Measurements from ENCODE around the gene TEAD2. TPM values are rescaled to one million over a fixed set of nuclear protein-coding genes. Genes with fewer than 3 reads are reported as not detected.

TEAD2 gene
- total and polyA plus RNA-seq, 2 of the 13 experiments (the other 11 are each of a cell fraction or from before 2014, with no cell fraction given) = 10.8 to 12.5 TPM

DNA sequence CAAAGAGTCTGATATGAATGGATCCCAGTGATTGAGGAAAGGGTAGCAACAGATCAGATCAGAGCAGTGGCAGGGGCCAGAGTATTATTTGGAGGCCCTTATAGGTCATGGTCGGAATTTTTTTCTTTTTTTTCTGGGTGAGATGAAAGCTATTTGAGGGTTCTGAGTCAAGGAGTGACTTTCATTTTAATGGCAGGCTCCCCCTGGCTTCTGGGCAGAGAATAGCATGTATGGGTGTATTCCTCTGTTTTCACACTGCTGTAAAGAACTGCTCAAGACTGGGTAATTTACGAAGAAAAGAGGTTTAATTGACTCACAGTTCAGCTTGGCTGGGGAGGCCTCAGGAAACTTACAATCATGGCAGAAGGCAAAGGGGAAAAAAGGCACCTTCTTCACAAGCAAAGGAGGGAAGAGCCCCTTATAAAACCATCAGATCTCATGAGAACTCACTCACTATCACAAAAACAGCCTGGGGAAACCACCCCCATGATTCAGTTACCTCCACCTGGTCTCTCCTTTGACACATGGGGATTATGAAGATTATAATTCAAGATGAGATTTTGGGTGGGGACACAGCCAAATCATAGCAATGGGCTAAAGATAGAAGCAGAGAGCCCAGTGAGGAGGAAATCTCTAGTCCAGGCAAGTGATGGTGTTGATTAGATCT, 34.2 kb downstream of the TEAD2 start:
- no peak overlapping the region for H3K4me2 ChIP-seq (ENCODE audit: low read depth, low read length)
- H4K20me1 ChIP-seq (ENCODE audit: insufficient read depth, low read length) = no peaks in the 10 kb centered on the region
- FAIRE-seq (no peak), DNase-seq (ENCODE audit: low spot score) (peak; percentile 21), ATAC-seq (0 out of 3 replicates have a peak, but pooled peaks have one; percentile 25)
- ChIA-PET POLR2A (no interaction called here), CTCF (ENCODE audit: low intra/inter-chr PET ratio, low total read pairs) (no interaction called here)
- in situ Hi-C loops (cut with HindIII; ENCODE audit: extremely low pct_ligation_motif_present, low pct_unique_long_range_greater_than_20kb) (no loop called here), intact Hi-C loops (cut with micrococcal nuclease; ENCODE audit: unreplicated experiment) (no loop called here)
- H3K27ac ChIP-seq (ENCODE audit: extremely low read length, insufficient read depth, low read length) = no peak overlapping the region
- peaks cover 25% of the 10 kb centered on the region for H3K4me1 ChIP-seq (ENCODE audit: insufficient read depth, low read length)
- H2AFZ ChIP-seq (ENCODE audit: low read length) = no peak overlapping the region
- no peaks in the 10 kb centered on the region for H3K79me2 ChIP-seq (ENCODE audit: insufficient read depth, low read length)
- H3K4me3 ChIP-seq (replicated peaks in 1 of 3; ENCODE audit: insufficient read depth in 1 of 3, low read depth in 2 of 3, low read length in 3 of 3) = no peak overlapping the region
- H3K36me3 ChIP-seq (replicated peaks in 1 of 2; ENCODE audit: control insufficient read depth in 1 of 2, insufficient read depth in 2 of 2, low read length in 2 of 2) = no peaks in the 10 kb centered on the region
- no TSS peak for BruUV-seq (replicated peaks)
- TF ChIP-seq SMC3 (IDR thresholded peaks at IDR 0.05; ENCODE audit: low read length) (peak; percentile 20; the same call in 1 of the 2 replicates), ZSCAN20 (CRISPR knock-in tag; IDR thresholded peaks at IDR 0.05; ENCODE audit: borderline replicate concordance) (no peak), ARID2 (CRISPR knock-in tag; IDR thresholded peaks at IDR 0.05; ENCODE audit: borderline replicate concordance) (no peak), ZNF282 (IDR thresholded peaks at IDR 0.05; ENCODE audit: partially characterized antibody) (no peak), STAG1 (CRISPR knock-in tag; IDR thresholded peaks at IDR 0.05) (peak; percentile 7; the same call in 1 of the 2 replicates), PPARG (CRISPR knock-in tag; conservative IDR thresholded peaks at IDR 0.05) (no peak), ZNF331 (CRISPR knock-in tag; IDR thresholded peaks at IDR 0.05) (no peak)
- TF ChIP-seq, protein P1, sequence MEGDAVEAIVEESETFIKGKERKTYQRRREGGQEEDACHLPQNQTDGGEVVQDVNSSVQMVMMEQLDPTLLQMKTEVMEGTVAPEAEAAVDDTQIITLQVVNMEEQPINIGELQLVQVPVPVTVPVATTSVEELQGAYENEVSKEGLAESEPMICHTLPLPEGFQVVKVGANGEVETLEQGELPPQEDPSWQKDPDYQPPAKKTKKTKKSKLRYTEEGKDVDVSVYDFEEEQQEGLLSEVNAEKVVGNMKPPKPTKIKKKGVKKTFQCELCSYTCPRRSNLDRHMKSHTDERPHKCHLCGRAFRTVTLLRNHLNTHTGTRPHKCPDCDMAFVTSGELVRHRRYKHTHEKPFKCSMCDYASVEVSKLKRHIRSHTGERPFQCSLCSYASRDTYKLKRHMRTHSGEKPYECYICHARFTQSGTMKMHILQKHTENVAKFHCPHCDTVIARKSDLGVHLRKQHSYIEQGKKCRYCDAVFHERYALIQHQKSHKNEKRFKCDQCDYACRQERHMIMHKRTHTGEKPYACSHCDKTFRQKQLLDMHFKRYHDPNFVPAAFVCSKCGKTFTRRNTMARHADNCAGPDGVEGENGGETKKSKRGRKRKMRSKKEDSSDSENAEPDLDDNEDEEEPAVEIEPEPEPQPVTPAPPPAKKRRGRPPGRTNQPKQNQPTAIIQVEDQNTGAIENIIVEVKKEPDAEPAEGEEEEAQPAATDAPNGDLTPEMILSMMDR (CRISPR knock-in tag; IDR thresholded peaks at IDR 0.05) = peak; percentile 54
- TF ChIP-seq, protein P2, sequence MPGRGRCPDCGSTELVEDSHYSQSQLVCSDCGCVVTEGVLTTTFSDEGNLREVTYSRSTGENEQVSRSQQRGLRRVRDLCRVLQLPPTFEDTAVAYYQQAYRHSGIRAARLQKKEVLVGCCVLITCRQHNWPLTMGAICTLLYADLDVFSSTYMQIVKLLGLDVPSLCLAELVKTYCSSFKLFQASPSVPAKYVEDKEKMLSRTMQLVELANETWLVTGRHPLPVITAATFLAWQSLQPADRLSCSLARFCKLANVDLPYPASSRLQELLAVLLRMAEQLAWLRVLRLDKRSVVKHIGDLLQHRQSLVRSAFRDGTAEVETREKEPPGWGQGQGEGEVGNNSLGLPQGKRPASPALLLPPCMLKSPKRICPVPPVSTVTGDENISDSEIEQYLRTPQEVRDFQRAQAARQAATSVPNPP (CRISPR knock-in tag; IDR thresholded peaks at IDR 0.05) = no peak
- TF ChIP-seq, protein P3, sequence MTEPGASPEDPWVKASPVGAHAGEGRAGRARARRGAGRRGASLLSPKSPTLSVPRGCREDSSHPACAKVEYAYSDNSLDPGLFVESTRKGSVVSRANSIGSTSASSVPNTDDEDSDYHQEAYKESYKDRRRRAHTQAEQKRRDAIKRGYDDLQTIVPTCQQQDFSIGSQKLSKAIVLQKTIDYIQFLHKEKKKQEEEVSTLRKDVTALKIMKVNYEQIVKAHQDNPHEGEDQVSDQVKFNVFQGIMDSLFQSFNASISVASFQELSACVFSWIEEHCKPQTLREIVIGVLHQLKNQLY (CRISPR knock-in tag; IDR thresholded peaks at IDR 0.05) = no peak
- TF ChIP-seq, protein P4, sequence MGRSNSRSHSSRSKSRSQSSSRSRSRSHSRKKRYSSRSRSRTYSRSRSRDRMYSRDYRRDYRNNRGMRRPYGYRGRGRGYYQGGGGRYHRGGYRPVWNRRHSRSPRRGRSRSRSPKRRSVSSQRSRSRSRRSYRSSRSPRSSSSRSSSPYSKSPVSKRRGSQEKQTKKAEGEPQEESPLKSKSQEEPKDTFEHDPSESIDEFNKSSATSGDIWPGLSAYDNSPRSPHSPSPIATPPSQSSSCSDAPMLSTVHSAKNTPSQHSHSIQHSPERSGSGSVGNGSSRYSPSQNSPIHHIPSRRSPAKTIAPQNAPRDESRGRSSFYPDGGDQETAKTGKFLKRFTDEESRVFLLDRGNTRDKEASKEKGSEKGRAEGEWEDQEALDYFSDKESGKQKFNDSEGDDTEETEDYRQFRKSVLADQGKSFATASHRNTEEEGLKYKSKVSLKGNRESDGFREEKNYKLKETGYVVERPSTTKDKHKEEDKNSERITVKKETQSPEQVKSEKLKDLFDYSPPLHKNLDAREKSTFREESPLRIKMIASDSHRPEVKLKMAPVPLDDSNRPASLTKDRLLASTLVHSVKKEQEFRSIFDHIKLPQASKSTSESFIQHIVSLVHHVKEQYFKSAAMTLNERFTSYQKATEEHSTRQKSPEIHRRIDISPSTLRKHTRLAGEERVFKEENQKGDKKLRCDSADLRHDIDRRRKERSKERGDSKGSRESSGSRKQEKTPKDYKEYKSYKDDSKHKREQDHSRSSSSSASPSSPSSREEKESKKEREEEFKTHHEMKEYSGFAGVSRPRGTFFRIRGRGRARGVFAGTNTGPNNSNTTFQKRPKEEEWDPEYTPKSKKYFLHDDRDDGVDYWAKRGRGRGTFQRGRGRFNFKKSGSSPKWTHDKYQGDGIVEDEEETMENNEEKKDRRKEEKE (IDR thresholded peaks at IDR 0.05) = no peak
- TF ChIP-seq, protein P5, sequence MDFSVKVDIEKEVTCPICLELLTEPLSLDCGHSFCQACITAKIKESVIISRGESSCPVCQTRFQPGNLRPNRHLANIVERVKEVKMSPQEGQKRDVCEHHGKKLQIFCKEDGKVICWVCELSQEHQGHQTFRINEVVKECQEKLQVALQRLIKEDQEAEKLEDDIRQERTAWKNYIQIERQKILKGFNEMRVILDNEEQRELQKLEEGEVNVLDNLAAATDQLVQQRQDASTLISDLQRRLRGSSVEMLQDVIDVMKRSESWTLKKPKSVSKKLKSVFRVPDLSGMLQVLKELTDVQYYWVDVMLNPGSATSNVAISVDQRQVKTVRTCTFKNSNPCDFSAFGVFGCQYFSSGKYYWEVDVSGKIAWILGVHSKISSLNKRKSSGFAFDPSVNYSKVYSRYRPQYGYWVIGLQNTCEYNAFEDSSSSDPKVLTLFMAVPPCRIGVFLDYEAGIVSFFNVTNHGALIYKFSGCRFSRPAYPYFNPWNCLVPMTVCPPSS (IDR thresholded peaks at IDR 0.05) = no peak
- TF ChIP-seq, protein P6, sequence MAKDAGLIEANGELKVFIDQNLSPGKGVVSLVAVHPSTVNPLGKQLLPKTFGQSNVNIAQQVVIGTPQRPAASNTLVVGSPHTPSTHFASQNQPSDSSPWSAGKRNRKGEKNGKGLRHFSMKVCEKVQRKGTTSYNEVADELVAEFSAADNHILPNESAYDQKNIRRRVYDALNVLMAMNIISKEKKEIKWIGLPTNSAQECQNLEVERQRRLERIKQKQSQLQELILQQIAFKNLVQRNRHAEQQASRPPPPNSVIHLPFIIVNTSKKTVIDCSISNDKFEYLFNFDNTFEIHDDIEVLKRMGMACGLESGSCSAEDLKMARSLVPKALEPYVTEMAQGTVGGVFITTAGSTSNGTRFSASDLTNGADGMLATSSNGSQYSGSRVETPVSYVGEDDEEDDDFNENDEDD (CRISPR knock-in tag; IDR thresholded peaks at IDR 0.05; ENCODE audit: borderline replicate concordance) = no peak
- no peaks in the 10 kb centered on the region for H3K9me3 ChIP-seq (ENCODE audit: low read length)
- 13% methylated on average over 2 of the region's 2 CpGs for WGBS (ENCODE audit: low lambda C conversion rate)
- H3K9ac ChIP-seq (ENCODE audit: insufficient read depth, low read depth, low read length) = no peak overlapping the region
- H3K27me3 ChIP-seq (ENCODE audit: control insufficient read depth in 1 of 2, insufficient read depth in 2 of 2, low read length in 2 of 2) = peaks cover 0 to 3% of the 10 kb centered on the region in 2 experiments; a peak in 1 of 5 replicates

Measured in HepG2 (cell line).